ENCODE results near the gene SHISA7. TPM values are rescaled to one million over a fixed set of nuclear protein-coding genes. Genes with fewer than 3 reads are reported as not detected.
"Not testable (repeated sequence)": the region's sequence is repeated elsewhere in the genome, so short reads cannot be mapped to it uniquely, and the experiment has no call there.

Gene SHISA7
- total RNA-seq, 1 experiment from 2014 or later: not detected

GRCh38 chr19:55402509-55402908 lies 40.6 kb downstream of the SHISA7 start:
- ATAC-seq (no peak), DNase-seq (no peak)
- ChIA-PET POLR2A (ENCODE audit: unreplicated experiment) (no interaction called here), CTCF (no interaction called here)
- peaks cover 15% of the 10 kb centered on the region for H3K4me1 ChIP-seq (ENCODE audit: insufficient read depth, low read length)
- H3K9me2 ChIP-seq (replicated peaks; ENCODE audit: low read length): no peaks in the 10 kb centered on the region
- H3K79me2 ChIP-seq (ENCODE audit: low read length): peaks cover 55% of the 10 kb centered on the region
- no peaks in the 10 kb centered on the region for H3K27me3 ChIP-seq (ENCODE audit: low read length)
- H3K9ac ChIP-seq (ENCODE audit: low read length): no peak overlapping the region
- peak overlapping the region; percentile 5; the same call in 1 of the 2 replicates for H3K4me2 ChIP-seq (ENCODE audit: low read length)
- no peak overlapping the region for H3K27ac ChIP-seq (ENCODE audit: low read length)
- no peaks in the 10 kb centered on the region for H3K9me3 ChIP-seq (ENCODE audit: low read length)
- BruUV-seq (replicated peaks): no TSS peak
- TF ChIP-seq EZH2 (IDR thresholded peaks at IDR 0.05; ENCODE audit: low read length, unreplicated experiment) (no peak), EZH2phosphoT487 (IDR thresholded peaks at IDR 0.05; ENCODE audit: borderline replicate concordance, low read length) (no peak)
- TF ChIP-seq, protein P1, sequence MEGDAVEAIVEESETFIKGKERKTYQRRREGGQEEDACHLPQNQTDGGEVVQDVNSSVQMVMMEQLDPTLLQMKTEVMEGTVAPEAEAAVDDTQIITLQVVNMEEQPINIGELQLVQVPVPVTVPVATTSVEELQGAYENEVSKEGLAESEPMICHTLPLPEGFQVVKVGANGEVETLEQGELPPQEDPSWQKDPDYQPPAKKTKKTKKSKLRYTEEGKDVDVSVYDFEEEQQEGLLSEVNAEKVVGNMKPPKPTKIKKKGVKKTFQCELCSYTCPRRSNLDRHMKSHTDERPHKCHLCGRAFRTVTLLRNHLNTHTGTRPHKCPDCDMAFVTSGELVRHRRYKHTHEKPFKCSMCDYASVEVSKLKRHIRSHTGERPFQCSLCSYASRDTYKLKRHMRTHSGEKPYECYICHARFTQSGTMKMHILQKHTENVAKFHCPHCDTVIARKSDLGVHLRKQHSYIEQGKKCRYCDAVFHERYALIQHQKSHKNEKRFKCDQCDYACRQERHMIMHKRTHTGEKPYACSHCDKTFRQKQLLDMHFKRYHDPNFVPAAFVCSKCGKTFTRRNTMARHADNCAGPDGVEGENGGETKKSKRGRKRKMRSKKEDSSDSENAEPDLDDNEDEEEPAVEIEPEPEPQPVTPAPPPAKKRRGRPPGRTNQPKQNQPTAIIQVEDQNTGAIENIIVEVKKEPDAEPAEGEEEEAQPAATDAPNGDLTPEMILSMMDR (conservative IDR thresholded peaks at IDR 0.05; ENCODE audit: low read depth, low read length): no peak
- H2AFZ ChIP-seq (ENCODE audit: low read length): no peak overlapping the region
- intact Hi-C loops (cut with micrococcal nuclease): no loop called here
- peaks cover 64% of the 10 kb centered on the region for H4K20me1 ChIP-seq (ENCODE audit: low read length)
- peaks cover 26% of the 10 kb centered on the region for H3F3A ChIP-seq (ENCODE audit: low read length, unreplicated experiment)
- H3K4me3 ChIP-seq (ENCODE audit: low read length): no peak overlapping the region
- peaks cover 57% of the 10 kb centered on the region for H3K36me3 ChIP-seq (ENCODE audit: low read depth, low read length)

DNA sequence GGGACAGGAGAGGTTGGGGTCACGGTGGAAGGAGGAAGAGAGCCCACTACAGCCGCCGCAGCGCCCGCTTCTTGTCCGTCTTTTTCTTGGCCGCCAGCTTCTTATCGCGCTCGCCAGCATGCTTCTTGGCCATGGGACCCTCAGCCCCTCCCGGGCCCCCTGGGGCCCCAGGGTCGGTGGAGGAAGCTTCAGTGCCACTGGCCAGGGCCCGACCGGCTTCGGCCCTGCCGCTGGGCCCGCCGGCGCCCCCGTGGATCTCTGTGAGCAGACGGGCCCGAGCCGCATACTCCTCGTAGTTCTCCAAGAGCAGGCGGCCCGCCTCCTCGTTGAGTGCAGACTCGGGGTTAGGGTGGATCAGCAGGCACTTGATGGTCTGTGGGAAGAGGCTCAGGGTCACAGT lies 41.7 kb downstream of the SHISA7 start:
- H3K36me3 ChIP-seq (ENCODE audit: low read depth, low read length): peaks cover 52% of the 10 kb centered on the region
- ATAC-seq; BruUV-seq (replicated peaks): not testable (repeated sequence)

GRCh38 chr19:55400281-55401087 lies 42.6 kb downstream of the SHISA7 start:
- TF ChIP-seq EZH2 (IDR thresholded peaks at IDR 0.05; ENCODE audit: low read length, unreplicated experiment) (no peak), EZH2phosphoT487 (IDR thresholded peaks at IDR 0.05; ENCODE audit: borderline replicate concordance, low read length) (no peak)
- TF ChIP-seq, protein P1 (conservative IDR thresholded peaks at IDR 0.05; ENCODE audit: low read depth, low read length): no peak
- no peak overlapping the region for H3K4me3 ChIP-seq (ENCODE audit: low read length)
- no peak overlapping the region for H2AFZ ChIP-seq (ENCODE audit: low read length)
- peaks cover 26% of the 10 kb centered on the region for H3F3A ChIP-seq (ENCODE audit: low read length, unreplicated experiment)
- peaks cover 3% of the 10 kb centered on the region for H3K4me1 ChIP-seq (ENCODE audit: insufficient read depth, low read length)
- no peaks in the 10 kb centered on the region for H3K9me2 ChIP-seq (replicated peaks; ENCODE audit: low read length)
- H3K79me2 ChIP-seq (ENCODE audit: low read length): peaks cover 34% of the 10 kb centered on the region
- H3K27me3 ChIP-seq (ENCODE audit: low read length): no peaks in the 10 kb centered on the region
- DNase-seq (no peak), ATAC-seq (no peak)
- no peak overlapping the region for H3K27ac ChIP-seq (ENCODE audit: low read length)
- H4K20me1 ChIP-seq (ENCODE audit: low read length): peaks cover 49% of the 10 kb centered on the region
- no peak overlapping the region for H3K4me2 ChIP-seq (ENCODE audit: low read length)
- H3K9ac ChIP-seq (ENCODE audit: low read length): no peak overlapping the region
- BruUV-seq (replicated peaks): no TSS peak
- intact Hi-C loops (cut with micrococcal nuclease): no loop called here
- no peaks in the 10 kb centered on the region for H3K9me3 ChIP-seq (ENCODE audit: low read length)
- ChIA-PET CTCF (no interaction called here), POLR2A (ENCODE audit: unreplicated experiment) (no interaction called here)
- H3K36me3 ChIP-seq (ENCODE audit: low read depth, low read length): peaks cover 43% of the 10 kb centered on the region

More for the DNA sequence above, 41.7 kb downstream of the SHISA7 start:
- H3K27ac ChIP-seq (ENCODE audit: low read length); H2AFZ ChIP-seq (ENCODE audit: low read length); H3K4me2 ChIP-seq (ENCODE audit: low read length); CTCF ChIA-PET; intact Hi-C loops (cut with micrococcal nuclease); H3K27me3 ChIP-seq (ENCODE audit: low read length); H3K9ac ChIP-seq (ENCODE audit: low read length); H3K9me3 ChIP-seq (ENCODE audit: low read length); H3K9me2 ChIP-seq (replicated peaks; ENCODE audit: low read length); DNase-seq; H3K4me3 ChIP-seq (ENCODE audit: low read length); POLR2A ChIA-PET (ENCODE audit: unreplicated experiment): not testable (repeated sequence)
- Histone ChIP-seq H3K4me1 (ENCODE audit: insufficient read depth, low read length) (peaks cover 12% of the 10 kb centered on the region), H3K79me2 (ENCODE audit: low read length) (peaks cover 43% of the 10 kb centered on the region), H4K20me1 (ENCODE audit: low read length) (peaks cover 58% of the 10 kb centered on the region), H3F3A (ENCODE audit: low read length, unreplicated experiment) (peaks cover 26% of the 10 kb centered on the region)
